ENCODE results near the gene NAV2. TPM values are rescaled to one million over a fixed set of nuclear protein-coding genes. Genes with fewer than 3 reads are reported as not detected.

Gene NAV2
- total RNA-seq, 4 donors from 2014 or later: 19.2 to 34.7 (median 25.8) TPM

GRCh38 chr11:19817265-19817851 lies 104.7 kb downstream of the NAV2 start:
- DNase-seq (ENCODE audit: low spot score in 2 of 2): no peak
- whole genome bisulfite sequencing, 2 donors: 84 to 86% methylated on average over 6 of the region's 6 CpGs
- H3K4me3 ChIP-seq: no peak overlapping the region
- H3K27ac ChIP-seq: no peak overlapping the region
- H3K36me3 ChIP-seq: no peaks in the 10 kb centered on the region
- TF ChIP-seq EP300 (IDR thresholded peaks at IDR 0.05): no peak
- no peak for TF ChIP-seq CTCF (IDR thresholded peaks at IDR 0.05)
- no peak for TF ChIP-seq POLR2A (IDR thresholded peaks at IDR 0.05)
- peaks cover 0 to 41% (median 6%) of the 10 kb centered on the region in 4 donors for H3K4me1 ChIP-seq
- no peaks in the 10 kb centered on the region for H3K27me3 ChIP-seq
- H3K9me3 ChIP-seq: no peaks in the 10 kb centered on the region

GRCh38 chr11:19817870-19818269 lies 105.2 kb downstream of the NAV2 start:
- TF ChIP-seq EP300 (IDR thresholded peaks at IDR 0.05) (no peak), CTCF (IDR thresholded peaks at IDR 0.05) (no peak), POLR2A (IDR thresholded peaks at IDR 0.05) (no peak)
- 75 to 84% methylated on average over 3 of the region's 3 CpGs for WGBS, 2 donors
- Histone ChIP-seq H3K4me3 (no peak overlapping the region), H3K27ac (no peak overlapping the region), H3K9me3 (no peaks in the 10 kb centered on the region), H3K4me1 (peaks cover 0 to 41% (median 6%) of the 10 kb centered on the region in 4 donors), H3K27me3 (no peaks in the 10 kb centered on the region), H3K36me3 (no peaks in the 10 kb centered on the region)
- DNase-seq (ENCODE audit: low spot score in 2 of 2): no peak

GRCh38 chr11:19818619-19819018 lies 106.0 kb downstream of the NAV2 start:
- Histone ChIP-seq H3K9me3 (no peaks in the 10 kb centered on the region), H3K4me1 (peaks cover 0 to 36% (median 6%) of the 10 kb centered on the region in 4 donors), H3K36me3 (no peaks in the 10 kb centered on the region), H3K27ac (no peak overlapping the region), H3K27me3 (no peaks in the 10 kb centered on the region), H3K4me3 (no peak overlapping the region)
- no peak for DNase-seq (ENCODE audit: low spot score in 2 of 2)
- TF ChIP-seq CTCF (IDR thresholded peaks at IDR 0.05) (no peak), EP300 (IDR thresholded peaks at IDR 0.05) (no peak), POLR2A (IDR thresholded peaks at IDR 0.05) (no peak)
- WGBS, 2 donors: 75% methylated on average over 3 of the region's 3 CpGs

- Histone ChIP-seq H3K4me3 (no peak overlapping the region), H3K27me3 (no peaks in the 10 kb centered on the region), H3K27ac (no peak overlapping the region), H3K4me1 (peaks cover 0 to 35% (median 6%) of the 10 kb centered on the region in 4 donors), H3K36me3 (no peaks in the 10 kb centered on the region), H3K9me3 (no peaks in the 10 kb centered on the region)
- DNase-seq (ENCODE audit: low spot score in 2 of 2): no peak
- whole genome bisulfite sequencing, 2 donors: 63 to 75% methylated on average over 2 of the region's 2 CpGs
- no peak for TF ChIP-seq POLR2A (IDR thresholded peaks at IDR 0.05)
- no peak for TF ChIP-seq CTCF (IDR thresholded peaks at IDR 0.05)
- no peak for TF ChIP-seq EP300 (IDR thresholded peaks at IDR 0.05)
These were observed 106.5 kb downstream of the NAV2 start for GRCh38 chr11:19819148-19819547.

GRCh38 chr11:19820100-19820499 lies 107.5 kb downstream of the NAV2 start:
- Histone ChIP-seq H3K4me1 (peaks cover 0 to 35% (median 6%) of the 10 kb centered on the region in 4 donors), H3K27me3 (no peaks in the 10 kb centered on the region), H3K36me3 (no peaks in the 10 kb centered on the region), H3K4me3 (no peak overlapping the region), H3K27ac (no peak overlapping the region), H3K9me3 (no peaks in the 10 kb centered on the region)
- TF ChIP-seq CTCF (IDR thresholded peaks at IDR 0.05) (no peak), EP300 (IDR thresholded peaks at IDR 0.05) (no peak), POLR2A (IDR thresholded peaks at IDR 0.05) (no peak)
- no peak for DNase-seq (ENCODE audit: low spot score in 2 of 2)
- WGBS, 2 donors: 67 to 82% methylated on average over 1 of the region's 1 CpG
